Keratinocyte (primary cell): Measurements from ENCODE around the gene CIB4.

Source experiments
- EZH2 ChIP-seq: IDR thresholded peaks from one replicate; pipeline ENCODE4 v1.6.1; 2012; ENCODE audit warnings: inconsistent platforms, mild to moderate bottlenecking, low read length, moderate library complexity
- TF ChIP-seq, protein P1 (sequence below), 3 experiments: IDR thresholded peaks in 1 of 3; conservative IDR thresholded peaks in 1 of 3; optimal IDR thresholded peaks in 1 of 3; 2 replicates in 2 of 3; 3 replicates in 1 of 3; pipeline versions ENCODE3 to v1.5.1; 2011; ENCODE audit warnings: low read length in 3 of 3, mild to moderate bottlenecking in 3 of 3, moderate library complexity in 2 of 3, control low read depth in 1 of 3, inconsistent platforms in 1 of 3; ENCODE audit not compliant: insufficient read depth in 2 of 3; ENCODE audit errors: extremely low read depth in 1 of 3

GRCh38 chr2:26569216-26570082, 71.7 kb downstream of the CIB4 start:
- TF ChIP-seq, protein P1, sequence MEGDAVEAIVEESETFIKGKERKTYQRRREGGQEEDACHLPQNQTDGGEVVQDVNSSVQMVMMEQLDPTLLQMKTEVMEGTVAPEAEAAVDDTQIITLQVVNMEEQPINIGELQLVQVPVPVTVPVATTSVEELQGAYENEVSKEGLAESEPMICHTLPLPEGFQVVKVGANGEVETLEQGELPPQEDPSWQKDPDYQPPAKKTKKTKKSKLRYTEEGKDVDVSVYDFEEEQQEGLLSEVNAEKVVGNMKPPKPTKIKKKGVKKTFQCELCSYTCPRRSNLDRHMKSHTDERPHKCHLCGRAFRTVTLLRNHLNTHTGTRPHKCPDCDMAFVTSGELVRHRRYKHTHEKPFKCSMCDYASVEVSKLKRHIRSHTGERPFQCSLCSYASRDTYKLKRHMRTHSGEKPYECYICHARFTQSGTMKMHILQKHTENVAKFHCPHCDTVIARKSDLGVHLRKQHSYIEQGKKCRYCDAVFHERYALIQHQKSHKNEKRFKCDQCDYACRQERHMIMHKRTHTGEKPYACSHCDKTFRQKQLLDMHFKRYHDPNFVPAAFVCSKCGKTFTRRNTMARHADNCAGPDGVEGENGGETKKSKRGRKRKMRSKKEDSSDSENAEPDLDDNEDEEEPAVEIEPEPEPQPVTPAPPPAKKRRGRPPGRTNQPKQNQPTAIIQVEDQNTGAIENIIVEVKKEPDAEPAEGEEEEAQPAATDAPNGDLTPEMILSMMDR (optimal IDR thresholded peaks at IDR 0.05 in 1 of 3, IDR thresholded peaks at IDR 0.05 in 1 of 3, conservative IDR thresholded peaks at IDR 0.05 in 1 of 3; ENCODE audit: extremely low read depth in 1 of 3, insufficient read depth in 2 of 3, low read length in 3 of 3), result no peak
- TF ChIP-seq EZH2, result no peak
